CD4-positive, alpha-beta T cell (primary cell): ENCODE measurements around the gene YTHDF1. TPM values are rescaled to one million over a fixed set of nuclear protein-coding genes. Genes with fewer than 3 reads are reported as not detected.
"Not testable (repeated sequence)": the region's sequence is repeated elsewhere in the genome, so short reads cannot be mapped to it uniquely, and the experiment has no call there.

ENCODE experiments used
- ATAC-seq: fragments of 200-7000 bp; cut with Tn5 transposase; one replicate; pipeline ENCODE4 v1.10.0; 2022; ENCODE audit warnings: mild to moderate bottlenecking; ENCODE audit not compliant: poor library complexity
- CTCF ChIA-PET: fragments of 350-600 bp; sonication (Branson Sonifier 250); formaldehyde crosslinking; loops from one replicate; lab custom pipeline; 2021; ENCODE audit warnings: antibody characterized with exemption, inconsistent platforms; lab: Charles Lee
- POLR2A ChIA-PET: fragments of 350-600 bp; sonication (Branson Sonifier 250); formaldehyde crosslinking; loops from one replicate; lab custom pipeline; 2021; ENCODE audit warnings: antibody characterized with exemption, inconsistent platforms; lab: Charles Lee
- DNase-seq, 14 experiments: peaks; one replicate each; pipeline ENCODE4 v3.0.0-alpha.2; 2013 to 2020; ENCODE audit warnings: mixed read lengths in 2 of 14
- H3K27ac ChIP-seq, 2 donors: one replicate each; pipeline versions ENCODE4 v1.5.1 to v1.7.0; 2013; ENCODE audit warnings: low read length in 2 of 2, low read depth in 1 of 2, mild to moderate bottlenecking in 1 of 2
- H3K27me3 ChIP-seq, 2 experiments: 1 replicate in 1 of 2; 2 replicates in 1 of 2; pipeline versions ENCODE4 v1.6.1 to v1.7.0; 2013; ENCODE audit warnings: low read length in 2 of 2, control low read depth in 1 of 2, mild to moderate bottlenecking in 1 of 2, moderate library complexity in 1 of 2; ENCODE audit not compliant: insufficient read depth in 2 of 2, control insufficient read depth in 1 of 2
- H3K36me3 ChIP-seq: one replicate; pipeline ENCODE4 v1.6.1; 2013; ENCODE audit warnings: low read length, control low read depth; ENCODE audit not compliant: insufficient read depth
- H3K4me1 ChIP-seq: one replicate; pipeline ENCODE4 v1.6.1; 2013; ENCODE audit warnings: low read length, control low read depth; ENCODE audit not compliant: insufficient read depth
- H3K4me3 ChIP-seq: one replicate; pipeline ENCODE4 v1.5.1; 2013; ENCODE audit warnings: mild to moderate bottlenecking, low read length, moderate library complexity
- H3K9me3 ChIP-seq, 2 experiments: 1 replicate in 1 of 2; 2 replicates in 1 of 2; pipeline versions ENCODE4 v1.6.1 to v1.7.0; 2013; ENCODE audit warnings: low read length in 2 of 2, mild to moderate bottlenecking in 2 of 2, control low read depth in 1 of 2, moderate library complexity in 1 of 2; ENCODE audit not compliant: control insufficient read depth in 1 of 2, insufficient read depth in 1 of 2
- H3K27ac Mint-ChIP-seq: one replicate; pipeline ENCODE4 v1.8.0; 2020; ENCODE audit warnings: mixed read lengths
- H3K27me3 Mint-ChIP-seq: one replicate; pipeline ENCODE4 v1.8.0; 2021; ENCODE audit warnings: mixed read lengths
- H3K36me3 Mint-ChIP-seq: one replicate; pipeline ENCODE4 v1.8.0; 2021; ENCODE audit warnings: low read depth, mixed read lengths
- H3K4me1 Mint-ChIP-seq: one replicate; pipeline ENCODE4 v1.8.0; 2021; ENCODE audit warnings: low read depth, mixed read lengths
- H3K4me3 Mint-ChIP-seq: one replicate; pipeline ENCODE4 v1.8.0; 2020; ENCODE audit warnings: mild to moderate bottlenecking, mixed read lengths
- H3K9me3 Mint-ChIP-seq: one replicate; pipeline ENCODE4 v1.8.0; 2020; ENCODE audit warnings: mixed read lengths
- intact Hi-C, 2 experiments: fragments of 100-400 bp; cut with DNase I in 1 of 2; cut with micrococcal nuclease in 1 of 2; formaldehyde crosslinking; loops; one replicate each; pipeline versions ENCODE4 v1.15.1 to v1.9.0; 2023 to 2025; cut with DNase I, micrococcal nuclease
- total RNA-seq, 174 experiments: library from RNA in 2 of 174; stranded (reverse) in 2 of 174; gene quantifications; one replicate each; pipeline ENCODE4 v1.2.3 and lab custom pipeline; 2021 to 2026
- TF ChIP-seq, protein P1 (sequence below): fragments of 200-600 bp; IDR thresholded peaks from one replicate; pipeline ENCODE4 v1.8.0; 2022; ENCODE audit warnings: antibody characterized with exemption, mild to moderate bottlenecking

The YTHDF1 gene
- total RNA-seq, 2 experiments from 2014 or later = 43.7 to 44.1 TPM

DNA sequence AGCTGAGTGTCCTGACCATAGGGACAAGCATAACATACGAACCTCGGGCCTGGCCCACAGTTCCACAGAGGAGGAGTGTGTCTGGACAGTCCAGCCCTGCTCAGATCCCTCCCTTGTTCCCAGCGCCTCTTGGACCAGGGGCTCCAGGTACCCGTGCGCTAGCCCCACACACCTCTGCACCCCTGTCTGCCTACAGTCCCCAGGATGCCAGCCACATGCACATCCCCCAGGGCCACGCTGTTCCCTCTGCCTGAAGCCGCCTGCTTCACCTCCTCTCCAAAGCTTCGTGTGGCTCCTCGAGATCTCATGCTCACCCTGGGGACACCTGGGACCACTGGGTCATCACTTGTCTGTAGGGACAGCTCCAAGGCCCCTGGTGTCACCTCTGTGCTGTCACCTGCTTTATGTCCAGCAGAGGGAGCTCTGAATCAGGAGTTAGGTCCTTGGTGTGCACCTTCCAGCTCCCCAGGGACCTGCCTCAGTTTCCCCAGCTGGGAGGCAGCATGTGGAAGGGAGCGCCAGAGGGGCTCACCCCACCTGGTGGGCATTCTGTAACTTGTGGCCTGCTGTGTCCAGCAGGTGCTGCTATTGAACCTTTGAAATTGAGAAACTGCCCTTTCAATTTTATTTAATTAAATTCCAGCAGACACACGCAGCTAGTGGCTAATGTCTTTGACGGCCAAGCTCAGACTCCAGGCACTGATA lies 7.3 kb upstream of the YTHDF1 start:
- no peaks in the 10 kb centered on the region for H3K27me3 Mint-ChIP-seq

DNA sequence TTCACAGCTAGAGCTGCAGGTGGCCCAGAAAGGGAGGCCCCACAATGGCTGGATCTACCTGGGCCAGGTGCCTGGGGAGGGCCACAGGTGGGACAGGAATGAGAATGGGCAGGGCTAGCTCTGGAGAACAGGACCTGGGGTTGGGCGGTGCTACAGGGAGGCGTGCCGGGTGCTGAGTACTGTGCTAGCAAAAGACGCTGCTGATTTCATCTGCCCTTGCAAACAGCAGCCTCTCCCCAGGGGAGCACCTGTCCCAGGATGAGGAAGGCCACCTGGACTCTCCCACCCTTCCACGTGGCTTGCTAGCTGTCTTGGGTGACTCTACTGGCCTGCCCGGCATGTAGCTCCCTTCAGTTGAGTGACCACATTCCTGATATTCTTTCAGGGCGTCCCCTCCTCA lies 6.6 kb upstream of the YTHDF1 start:
- intact Hi-C loops = no loop called here
- POLR2A ChIA-PET = no interaction called here
- DNase-seq (no peak), ATAC-seq (no peak)
- CTCF ChIA-PET = interaction anchor here (1.2 to 2.7 kb wide), 4 partner anchors 10 to 159 kb away, joined by 3 to 16 read pairs (median 8); no protein-coding TSS in a partner anchor
- Mint-ChIP-seq H3K36me3 (no peaks in the 10 kb centered on the region), H3K27ac (no peak overlapping the region), H3K4me3 (no peak overlapping the region), H3K27me3 (no peaks in the 10 kb centered on the region), H3K9me3 (no peaks in the 10 kb centered on the region), H3K4me1 (no peaks in the 10 kb centered on the region)
- TF ChIP-seq, protein P1, sequence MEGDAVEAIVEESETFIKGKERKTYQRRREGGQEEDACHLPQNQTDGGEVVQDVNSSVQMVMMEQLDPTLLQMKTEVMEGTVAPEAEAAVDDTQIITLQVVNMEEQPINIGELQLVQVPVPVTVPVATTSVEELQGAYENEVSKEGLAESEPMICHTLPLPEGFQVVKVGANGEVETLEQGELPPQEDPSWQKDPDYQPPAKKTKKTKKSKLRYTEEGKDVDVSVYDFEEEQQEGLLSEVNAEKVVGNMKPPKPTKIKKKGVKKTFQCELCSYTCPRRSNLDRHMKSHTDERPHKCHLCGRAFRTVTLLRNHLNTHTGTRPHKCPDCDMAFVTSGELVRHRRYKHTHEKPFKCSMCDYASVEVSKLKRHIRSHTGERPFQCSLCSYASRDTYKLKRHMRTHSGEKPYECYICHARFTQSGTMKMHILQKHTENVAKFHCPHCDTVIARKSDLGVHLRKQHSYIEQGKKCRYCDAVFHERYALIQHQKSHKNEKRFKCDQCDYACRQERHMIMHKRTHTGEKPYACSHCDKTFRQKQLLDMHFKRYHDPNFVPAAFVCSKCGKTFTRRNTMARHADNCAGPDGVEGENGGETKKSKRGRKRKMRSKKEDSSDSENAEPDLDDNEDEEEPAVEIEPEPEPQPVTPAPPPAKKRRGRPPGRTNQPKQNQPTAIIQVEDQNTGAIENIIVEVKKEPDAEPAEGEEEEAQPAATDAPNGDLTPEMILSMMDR = no peak
- no peaks in the 10 kb centered on the region for H3K9me3 ChIP-seq
- no peak overlapping the region for H3K4me3 ChIP-seq
- no peaks in the 10 kb centered on the region for H3K36me3 ChIP-seq
- peaks cover 5% of the 10 kb centered on the region for H3K4me1 ChIP-seq
- H3K27ac ChIP-seq = no peak overlapping the region
- H3K27me3 ChIP-seq = no peaks in the 10 kb centered on the region

More for the DNA sequence above, 7.3 kb upstream of the YTHDF1 start:
- DNase-seq = peak; percentile 20 to 71 (median 34)
- Histone ChIP-seq H3K4me3 (no peak overlapping the region), H3K9me3 (no peaks in the 10 kb centered on the region), H3K36me3 (no peaks in the 10 kb centered on the region), H3K27me3 (no peaks in the 10 kb centered on the region), H3K4me1 (peaks cover 5% of the 10 kb centered on the region), H3K27ac (no peak overlapping the region)
- peak; percentile 62 for ATAC-seq
- H3K9me3 Mint-ChIP-seq = no peaks in the 10 kb centered on the region
- peak overlapping the region; percentile 48 for H3K4me3 Mint-ChIP-seq
- ChIA-PET CTCF (interaction anchor here (1.0 to 2.7 kb wide), 8 partner anchors 10 to 158 kb away, joined by 3 to 16 read pairs (median 4); partner anchors contain the start of gene BIRC7), POLR2A (interaction anchor here (1.0 kb wide), 1 partner anchor 48 kb away, joined by 3 read pairs; no protein-coding TSS in a partner anchor)
- no peaks in the 10 kb centered on the region for H3K36me3 Mint-ChIP-seq
- intact Hi-C loops = loop anchor here in 1 of 2 experiments (1.0 kb wide), 1 partner anchor 159 kb away; no protein-coding TSS in a partner anchor
- no peak overlapping the region for H3K27ac Mint-ChIP-seq
- TF ChIP-seq, protein P1 = peak; percentile 90
- no peaks in the 10 kb centered on the region for H3K4me1 Mint-ChIP-seq

DNA sequence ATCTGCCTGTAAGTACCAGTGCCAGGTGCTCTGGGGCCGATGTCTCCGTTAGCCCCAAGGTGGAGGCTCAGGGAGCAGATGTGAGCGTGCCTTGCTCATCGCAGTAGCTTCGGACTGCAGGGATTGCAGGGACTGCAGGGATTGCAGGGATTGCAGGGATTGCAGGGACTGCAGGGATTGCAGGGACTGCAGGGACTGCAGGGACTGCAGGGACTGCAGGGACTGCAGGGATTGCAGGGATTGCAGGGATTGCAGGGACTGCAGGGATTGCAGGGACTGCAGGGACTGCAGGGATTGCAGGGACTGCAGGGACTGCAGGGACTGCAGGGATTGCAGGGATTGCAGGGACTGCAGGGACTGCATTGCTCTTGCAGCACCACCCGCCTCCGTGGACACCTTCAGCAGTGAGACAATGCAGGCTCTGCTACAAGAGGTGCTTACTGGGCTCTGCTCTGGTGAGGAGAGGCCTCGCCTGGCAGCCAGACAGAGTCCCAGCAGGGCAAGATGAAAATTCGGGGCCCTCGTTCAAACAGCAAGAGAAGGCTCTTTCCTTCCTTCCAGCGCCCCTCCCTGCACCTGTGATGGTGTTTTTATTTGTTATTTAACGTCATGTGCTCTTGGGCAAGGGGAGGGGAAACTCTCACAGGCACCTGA lies 5.6 kb upstream of the YTHDF1 start:
- H3K4me3 Mint-ChIP-seq, H3K36me3 Mint-ChIP-seq, DNase-seq, H3K4me1 Mint-ChIP-seq, H3K27me3 ChIP-seq, H3K27me3 Mint-ChIP-seq, ATAC-seq, H3K27ac ChIP-seq, POLR2A ChIA-PET, H3K36me3 ChIP-seq, H3K4me1 ChIP-seq, CTCF ChIA-PET, intact Hi-C loops, H3K27ac Mint-ChIP-seq, H3K4me3 ChIP-seq, H3K9me3 ChIP-seq, H3K9me3 Mint-ChIP-seq: not testable (repeated sequence)
